Neural cell (in vitro differentiated cells): ENCODE results near the gene CDCP2. TPM values are rescaled to one million over a fixed set of nuclear protein-coding genes. Genes with fewer than 3 reads are reported as not detected.
"Not testable (repeated sequence)": the region's sequence is repeated elsewhere in the genome, so short reads cannot be mapped to it uniquely, and the experiment has no call there.

Source experiments
- H2AFZ ChIP-seq: fragments of 200-600, 300-800 bp; sonication (generic), shearing (Covaris generic); 2 replicates; pipeline ENCODE4 v1.6.0; 2014; ENCODE audit warnings: low read depth, mild to moderate bottlenecking, antibody characterized with exemption, low read length, moderate library complexity
- H3F3A ChIP-seq: fragments of 200-600 bp; shearing (Covaris generic); 2 replicates; pipeline ENCODE4 v1.6.1; 2016; ENCODE audit warnings: mild to moderate bottlenecking, moderate library complexity, mixed read lengths, antibody characterized with exemption, low read length; ENCODE audit not compliant: insufficient read depth, poor library complexity, severe bottlenecking
- H3K27ac ChIP-seq: fragments of 200-600, 300-800 bp; sonication (generic), shearing (Covaris generic); 2 replicates; pipeline ENCODE4 v1.5.1; 2014; ENCODE audit warnings: mild to moderate bottlenecking, low read length, moderate library complexity
- H3K27me3 ChIP-seq: fragments of 300-800, 200-600 bp; sonication (generic), shearing (Covaris generic); 2 replicates; pipeline ENCODE4 v1.6.0; 2014; ENCODE audit warnings: mild to moderate bottlenecking, low read depth, low read length, moderate library complexity; ENCODE audit not compliant: insufficient read depth
- H3K36me3 ChIP-seq: fragments of 300-800, 200-600 bp; sonication (generic), shearing (Covaris generic); 2 replicates; pipeline ENCODE4 v1.5.1; 2014; ENCODE audit warnings: mild to moderate bottlenecking, antibody characterized with exemption, low read length, moderate library complexity; ENCODE audit not compliant: insufficient read depth
- H3K4me2 ChIP-seq: fragments of 300-800, 200-600 bp; sonication (generic), shearing (Covaris generic); 2 replicates; pipeline ENCODE4 v1.6.0; 2014; ENCODE audit warnings: mild to moderate bottlenecking, low read length
- H3K4me3 ChIP-seq: fragments of 300-800, 200-600 bp; sonication (generic), shearing (Covaris generic); 2 replicates; pipeline ENCODE4 v1.5.1; 2014; ENCODE audit warnings: mild to moderate bottlenecking, low read length, moderate library complexity
- H3K79me2 ChIP-seq: fragments of 200-600 bp; shearing (Covaris generic); replicated peaks from 2 replicates; pipeline ENCODE4 v1.6.0; 2014; ENCODE audit warnings: mild to moderate bottlenecking, low read length, moderate library complexity; ENCODE audit not compliant: insufficient read depth
- H3K9ac ChIP-seq: fragments of 300-800, 200-600 bp; sonication (generic), shearing (Covaris generic); 2 replicates; pipeline ENCODE4 v1.6.1; 2016; ENCODE audit warnings: mild to moderate bottlenecking, low read length, mixed read lengths
- H3K9me2 ChIP-seq: fragments of 200-600 bp; shearing (Covaris generic); 2 replicates; pipeline ENCODE4 v1.6.1; 2016; ENCODE audit warnings: mild to moderate bottlenecking, low read length, mixed read lengths; ENCODE audit not compliant: insufficient read depth
- H3K9me3 ChIP-seq: fragments of 200-600, 300-800 bp; sonication (generic), shearing (Covaris generic); 2 replicates; pipeline ENCODE4 v1.6.1; 2016; ENCODE audit warnings: mild to moderate bottlenecking, mixed run types, low read length, moderate library complexity, mixed read lengths
- H4K20me1 ChIP-seq: fragments of 200-600 bp; shearing (Covaris generic); 2 replicates; pipeline ENCODE4 v1.6.1; 2016; ENCODE audit warnings: mild to moderate bottlenecking, mixed run types; ENCODE audit not compliant: insufficient read depth
- EP300 ChIP-seq: fragments of 450-650 bp; conservative IDR thresholded peaks from 2 replicates; pipeline ENCODE4 v1.6.1; 2014; ENCODE audit warnings: antibody characterized with exemption, mild to moderate bottlenecking, moderate library complexity; ENCODE audit not compliant: poor library complexity, severe bottlenecking
- EZH2 ChIP-seq: fragments of 200-600, 300-800 bp; shearing (Covaris generic), sonication (generic); IDR thresholded peaks from 2 replicates; pipeline ENCODE4 v1.6.1; 2014; ENCODE audit warnings: antibody characterized with exemption, low read length, borderline replicate concordance, mild to moderate bottlenecking; ENCODE audit not compliant: insufficient read depth, poor library complexity, severe bottlenecking
- MXI1 ChIP-seq: fragments of 450-650 bp; conservative IDR thresholded peaks from 2 replicates; pipeline ENCODE4 v1.6.1; 2014; ENCODE audit warnings: antibody characterized with exemption, mild to moderate bottlenecking; ENCODE audit not compliant: poor library complexity, severe bottlenecking
- POLR2AphosphoS5 ChIP-seq: IDR thresholded peaks from 2 replicates; pipeline ENCODE4 v1.6.1; 2012
- RAD21 ChIP-seq: fragments of 450-650 bp; conservative IDR thresholded peaks from 2 replicates; pipeline ENCODE4 v1.6.1; 2014; ENCODE audit warnings: antibody characterized with exemption, mild to moderate bottlenecking, moderate library complexity
- SMC3 ChIP-seq: fragments of 450-650 bp; conservative IDR thresholded peaks from 2 replicates; pipeline ENCODE4 v1.6.1; 2014; ENCODE audit warnings: antibody characterized with exemption, mild to moderate bottlenecking, moderate library complexity; ENCODE audit not compliant: poor library complexity
- TAF1 ChIP-seq: IDR thresholded peaks from 2 replicates; pipeline ENCODE4 v1.6.1; 2012; ENCODE audit warnings: low read depth
- polyA plus RNA-seq: library from polyadenylated mRNA; depleted of rRNA; stranded (reverse); fragments of >200 nt; gene quantifications from 2 replicates; pipeline ENCODE4 v1.2.3, GENCODE V29; 2014
- TF ChIP-seq, protein P1 (sequence below): IDR thresholded peaks from 2 replicates; pipeline ENCODE4 v1.6.1; 2012; ENCODE audit warnings: borderline replicate concordance
- TF ChIP-seq, protein P2 (sequence below): fragments of 450-650 bp; IDR thresholded peaks from 2 replicates; pipeline ENCODE4 v1.5.1; 2014; ENCODE audit warnings: antibody characterized with exemption, mild to moderate bottlenecking, moderate library complexity; ENCODE audit not compliant: poor library complexity, severe bottlenecking

CDCP2 gene
- polyA plus RNA-seq, 1 donor from 2014 or later, result not detected

DNA sequence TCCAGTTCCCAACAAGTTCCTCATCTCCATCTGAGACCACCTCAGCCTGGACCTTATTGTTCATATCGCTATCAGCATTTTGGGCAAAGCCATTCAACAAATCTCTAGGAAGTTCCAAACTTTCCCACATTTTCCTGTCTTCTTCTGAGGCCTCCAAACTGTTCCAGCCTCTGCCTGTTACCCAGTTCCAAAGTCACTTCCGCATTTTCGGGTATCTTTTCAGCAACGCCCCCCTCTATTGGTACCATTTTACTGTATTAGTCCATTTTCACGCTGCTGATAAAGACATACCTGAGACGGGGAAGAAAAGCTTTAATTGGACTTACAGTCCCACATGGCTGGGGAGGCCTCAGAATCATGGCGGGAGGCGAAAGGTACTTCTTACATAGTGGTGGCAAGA is 13.6 kb upstream of the CDCP2 start:
- H3K27ac ChIP-seq, H2AFZ ChIP-seq: not testable (repeated sequence)

GRCh38 chr1:54165146-54165545 is 12.3 kb upstream of the CDCP2 start:
- Histone ChIP-seq H3K9me2 (no peaks in the 10 kb centered on the region), H3K4me3 (no peak overlapping the region), H2AFZ (no peak overlapping the region), H3K9me3 (no peaks in the 10 kb centered on the region), H3K36me3 (no peaks in the 10 kb centered on the region), H4K20me1 (no peaks in the 10 kb centered on the region), H3K79me2 (no peaks in the 10 kb centered on the region), H3K27ac (no peak overlapping the region), H3K4me2 (no peak overlapping the region), H3K27me3 (no peaks in the 10 kb centered on the region), H3F3A (no peaks in the 10 kb centered on the region), H3K9ac (no peak overlapping the region)
- TF ChIP-seq MXI1 (no peak), SMC3 (no peak), EP300 (no peak), EZH2 (no peak), POLR2AphosphoS5 (no peak), TAF1 (no peak), RAD21 (no peak)
- TF ChIP-seq, protein P1, sequence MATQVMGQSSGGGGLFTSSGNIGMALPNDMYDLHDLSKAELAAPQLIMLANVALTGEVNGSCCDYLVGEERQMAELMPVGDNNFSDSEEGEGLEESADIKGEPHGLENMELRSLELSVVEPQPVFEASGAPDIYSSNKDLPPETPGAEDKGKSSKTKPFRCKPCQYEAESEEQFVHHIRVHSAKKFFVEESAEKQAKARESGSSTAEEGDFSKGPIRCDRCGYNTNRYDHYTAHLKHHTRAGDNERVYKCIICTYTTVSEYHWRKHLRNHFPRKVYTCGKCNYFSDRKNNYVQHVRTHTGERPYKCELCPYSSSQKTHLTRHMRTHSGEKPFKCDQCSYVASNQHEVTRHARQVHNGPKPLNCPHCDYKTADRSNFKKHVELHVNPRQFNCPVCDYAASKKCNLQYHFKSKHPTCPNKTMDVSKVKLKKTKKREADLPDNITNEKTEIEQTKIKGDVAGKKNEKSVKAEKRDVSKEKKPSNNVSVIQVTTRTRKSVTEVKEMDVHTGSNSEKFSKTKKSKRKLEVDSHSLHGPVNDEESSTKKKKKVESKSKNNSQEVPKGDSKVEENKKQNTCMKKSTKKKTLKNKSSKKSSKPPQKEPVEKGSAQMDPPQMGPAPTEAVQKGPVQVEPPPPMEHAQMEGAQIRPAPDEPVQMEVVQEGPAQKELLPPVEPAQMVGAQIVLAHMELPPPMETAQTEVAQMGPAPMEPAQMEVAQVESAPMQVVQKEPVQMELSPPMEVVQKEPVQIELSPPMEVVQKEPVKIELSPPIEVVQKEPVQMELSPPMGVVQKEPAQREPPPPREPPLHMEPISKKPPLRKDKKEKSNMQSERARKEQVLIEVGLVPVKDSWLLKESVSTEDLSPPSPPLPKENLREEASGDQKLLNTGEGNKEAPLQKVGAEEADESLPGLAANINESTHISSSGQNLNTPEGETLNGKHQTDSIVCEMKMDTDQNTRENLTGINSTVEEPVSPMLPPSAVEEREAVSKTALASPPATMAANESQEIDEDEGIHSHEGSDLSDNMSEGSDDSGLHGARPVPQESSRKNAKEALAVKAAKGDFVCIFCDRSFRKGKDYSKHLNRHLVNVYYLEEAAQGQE, result no peak
- TF ChIP-seq, protein P2, sequence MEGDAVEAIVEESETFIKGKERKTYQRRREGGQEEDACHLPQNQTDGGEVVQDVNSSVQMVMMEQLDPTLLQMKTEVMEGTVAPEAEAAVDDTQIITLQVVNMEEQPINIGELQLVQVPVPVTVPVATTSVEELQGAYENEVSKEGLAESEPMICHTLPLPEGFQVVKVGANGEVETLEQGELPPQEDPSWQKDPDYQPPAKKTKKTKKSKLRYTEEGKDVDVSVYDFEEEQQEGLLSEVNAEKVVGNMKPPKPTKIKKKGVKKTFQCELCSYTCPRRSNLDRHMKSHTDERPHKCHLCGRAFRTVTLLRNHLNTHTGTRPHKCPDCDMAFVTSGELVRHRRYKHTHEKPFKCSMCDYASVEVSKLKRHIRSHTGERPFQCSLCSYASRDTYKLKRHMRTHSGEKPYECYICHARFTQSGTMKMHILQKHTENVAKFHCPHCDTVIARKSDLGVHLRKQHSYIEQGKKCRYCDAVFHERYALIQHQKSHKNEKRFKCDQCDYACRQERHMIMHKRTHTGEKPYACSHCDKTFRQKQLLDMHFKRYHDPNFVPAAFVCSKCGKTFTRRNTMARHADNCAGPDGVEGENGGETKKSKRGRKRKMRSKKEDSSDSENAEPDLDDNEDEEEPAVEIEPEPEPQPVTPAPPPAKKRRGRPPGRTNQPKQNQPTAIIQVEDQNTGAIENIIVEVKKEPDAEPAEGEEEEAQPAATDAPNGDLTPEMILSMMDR, result no peak

More for the DNA sequence above, 13.6 kb upstream of the CDCP2 start:
- not testable (repeated sequence) for H3K9me3 ChIP-seq, H3K4me2 ChIP-seq, H3K36me3 ChIP-seq, H4K20me1 ChIP-seq, H3K27me3 ChIP-seq, H3K9ac ChIP-seq, H3K79me2 ChIP-seq, H3K4me3 ChIP-seq, H3K9me2 ChIP-seq, H3F3A ChIP-seq

- no peak for TF ChIP-seq POLR2AphosphoS5
- no peak for TF ChIP-seq MXI1
- TF ChIP-seq EZH2, result no peak
- TF ChIP-seq EP300, result no peak
- TF ChIP-seq RAD21, result no peak
- no peaks in the 10 kb centered on the region for H3K79me2 ChIP-seq
- H3K9me3 ChIP-seq, result no peaks in the 10 kb centered on the region
Measured at GRCh38 chr1:54163573-54163972, 10.8 kb upstream of the CDCP2 start.

More at GRCh38 chr1:54163573-54163972, 10.8 kb upstream of the CDCP2 start:
- H3K27me3 ChIP-seq, result no peaks in the 10 kb centered on the region
- no peaks in the 10 kb centered on the region for H3K9me2 ChIP-seq
- H2AFZ ChIP-seq, result no peak overlapping the region
- H3K27ac ChIP-seq, result no peak overlapping the region
- no peak overlapping the region for H3K4me2 ChIP-seq
- H3K4me3 ChIP-seq, result no peak overlapping the region
- no peaks in the 10 kb centered on the region for H3F3A ChIP-seq
- no peaks in the 10 kb centered on the region for H3K36me3 ChIP-seq
- H3K9ac ChIP-seq, result no peak overlapping the region
- no peaks in the 10 kb centered on the region for H4K20me1 ChIP-seq
